ENCODE data around the gene MRGPRF. TPM values are rescaled to one million over a fixed set of nuclear protein-coding genes. Genes with fewer than 3 reads are reported as not detected.

The MRGPRF gene
- total and polyA plus RNA-seq, 10 donors = 2.2 to 21.2 (median 9.7) TPM

DNA sequence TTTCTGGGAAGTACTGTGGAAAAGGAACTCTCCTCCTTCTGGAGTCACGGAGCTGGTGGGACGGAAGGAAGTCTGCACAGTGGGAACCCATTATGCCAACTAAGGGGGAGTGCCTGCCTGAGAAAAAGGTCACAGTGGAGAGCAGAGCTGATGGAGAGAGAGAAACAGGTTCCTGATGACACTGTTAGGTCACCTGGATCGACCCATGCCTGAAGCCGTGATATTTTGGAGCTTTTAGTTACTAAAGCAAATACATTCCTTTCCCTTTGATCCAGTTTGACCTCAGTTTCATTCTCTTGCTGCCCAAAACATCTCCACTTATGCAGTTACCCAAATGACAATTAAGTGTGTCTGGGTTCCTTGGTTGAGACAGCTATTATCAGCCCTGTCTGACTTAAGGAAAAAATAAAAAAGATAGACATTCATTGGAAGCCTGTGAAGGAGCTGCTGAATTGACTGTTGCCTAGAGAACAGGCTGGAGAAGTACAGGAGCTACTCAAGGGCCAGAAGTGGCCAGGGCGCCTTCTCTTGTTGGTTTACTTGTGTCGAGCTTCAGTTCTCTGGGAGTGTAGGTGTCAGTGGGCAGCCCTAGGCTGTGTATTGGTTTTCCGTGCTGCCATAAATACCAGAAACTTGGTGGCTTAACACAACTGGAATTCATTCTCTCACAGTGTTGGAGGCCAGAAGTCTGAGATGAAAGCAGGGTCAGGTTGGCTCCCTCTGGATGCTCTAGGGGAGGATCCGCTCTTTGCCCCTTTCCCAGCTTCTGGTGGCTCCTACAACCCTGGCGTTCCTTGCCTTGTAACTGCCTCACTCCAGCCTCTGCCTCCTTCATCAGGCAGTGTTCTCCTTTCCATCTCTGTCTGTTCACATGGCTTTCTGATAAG, 45.9 kb downstream of the MRGPRF start:
- peaks cover 0 to 43% (median 0%) of the 10 kb centered on the region in 7 donors for H3K27me3 ChIP-seq (replicated peaks in 1 of 7)
- H3K36me3 ChIP-seq = no peaks in the 10 kb centered on the region
- H3K9me3 ChIP-seq = no peaks in the 10 kb centered on the region
- 86 to 94% (median 90%) methylated on average over 8 to 9 of the region's 9 CpGs for WGBS, 5 donors
- intact Hi-C loops (cut with DNase I; ENCODE audit: low total_unique reads) = no loop called here
- H3K4me1 ChIP-seq = peaks cover 0 to 7% (median 0%) of the 10 kb centered on the region in 6 donors
- no peak for TF ChIP-seq POLR2A (IDR thresholded peaks at IDR 0.05)
- TF ChIP-seq POLR2AphosphoS5 (IDR thresholded peaks at IDR 0.05) = no peak
- no peak for TF ChIP-seq CTCF (IDR thresholded peaks at IDR 0.05 in 8 of 11, conservative IDR thresholded peaks at IDR 0.05 in 3 of 11)
- no peak overlapping the region for H3K27ac ChIP-seq
- H3K4me3 ChIP-seq = no peak overlapping the region
- no peak for DNase-seq

DNA sequence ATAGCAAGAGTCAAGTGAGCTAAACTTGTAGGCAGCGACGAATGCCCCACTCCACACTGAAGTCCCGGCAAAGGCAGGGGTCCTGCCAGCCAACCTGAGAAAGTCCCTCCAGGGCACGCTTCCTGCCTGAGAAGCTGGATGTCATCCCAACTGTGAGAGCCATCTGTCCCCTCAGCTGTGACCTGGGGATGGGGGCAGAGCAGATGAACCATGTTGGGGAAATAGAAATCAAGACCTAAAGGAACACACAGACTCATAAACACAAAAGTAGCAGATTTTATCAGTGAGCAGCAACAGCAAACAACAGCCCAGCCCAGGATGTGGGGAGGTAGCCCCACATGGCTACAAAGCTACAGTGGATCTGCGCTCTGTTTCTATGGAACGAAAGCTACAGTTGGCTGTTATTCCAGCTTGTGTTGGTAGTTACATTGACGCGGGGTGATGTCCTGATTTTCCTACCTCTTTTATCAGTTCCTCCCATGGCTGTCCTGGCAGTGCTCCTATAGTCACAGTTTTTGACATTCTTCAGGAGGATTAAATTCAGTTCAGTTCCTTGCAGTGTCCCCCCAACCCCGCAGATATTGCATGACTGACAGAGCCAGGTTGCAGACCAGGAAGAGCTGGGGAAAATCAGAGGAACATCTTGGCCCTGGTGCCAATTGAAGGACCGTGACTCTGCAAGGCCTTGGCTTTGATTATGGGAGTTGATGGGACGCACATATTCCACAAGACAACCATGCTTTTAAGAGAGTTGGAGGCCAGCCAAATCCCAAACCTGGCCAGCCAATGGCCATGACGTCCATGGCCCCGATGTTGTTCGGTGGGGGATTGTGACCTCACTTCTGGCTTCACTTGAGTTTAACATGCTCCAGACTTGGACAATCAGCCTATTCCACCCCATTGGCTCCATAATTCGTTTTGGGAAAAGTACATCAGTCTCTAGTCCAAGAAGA, 46.9 kb downstream of the MRGPRF start:
- H3K36me3 ChIP-seq = no peaks in the 10 kb centered on the region
- H3K27me3 ChIP-seq (replicated peaks in 1 of 7) = peaks cover 0 to 36% (median 0%) of the 10 kb centered on the region in 7 donors
- H3K9me3 ChIP-seq = no peaks in the 10 kb centered on the region
- H3K27ac ChIP-seq = no peak overlapping the region
- no peak for TF ChIP-seq POLR2A (IDR thresholded peaks at IDR 0.05)
- no peak for TF ChIP-seq POLR2AphosphoS5 (IDR thresholded peaks at IDR 0.05)
- TF ChIP-seq CTCF (IDR thresholded peaks at IDR 0.05 in 8 of 11, conservative IDR thresholded peaks at IDR 0.05 in 3 of 11) = no peak
- DNase-seq = no peak
- 83 to 90% (median 88%) methylated on average over 15 of the region's 15 CpGs for WGBS, 5 donors
- intact Hi-C loops (cut with DNase I; ENCODE audit: low total_unique reads) = no loop called here
- H3K4me3 ChIP-seq = no peak overlapping the region
- H3K4me1 ChIP-seq = peaks cover 0 to 7% (median 0%) of the 10 kb centered on the region in 6 donors

- H3K27me3 ChIP-seq (replicated peaks in 1 of 7) = peaks cover 0 to 32% (median 0%) of the 10 kb centered on the region in 7 donors
- no peaks in the 10 kb centered on the region for H3K36me3 ChIP-seq
- H3K9me3 ChIP-seq = no peaks in the 10 kb centered on the region
- TF ChIP-seq POLR2AphosphoS5 (IDR thresholded peaks at IDR 0.05) = no peak
- no peak for TF ChIP-seq POLR2A (IDR thresholded peaks at IDR 0.05)
- no peak for TF ChIP-seq CTCF (IDR thresholded peaks at IDR 0.05 in 8 of 11, conservative IDR thresholded peaks at IDR 0.05 in 3 of 11)
- intact Hi-C loops (cut with DNase I; ENCODE audit: low total_unique reads) = no loop called here
- 79 to 94% (median 92%) methylated on average over 3 of the region's 3 CpGs for whole genome bisulfite sequencing, 5 donors
- H3K27ac ChIP-seq = no peak overlapping the region
- DNase-seq = no peak
- peaks cover 0 to 7% (median 0%) of the 10 kb centered on the region in 6 donors for H3K4me1 ChIP-seq
- H3K4me3 ChIP-seq = no peak overlapping the region
Measured at GRCh38 chr11:68963779-68964178, 49.3 kb downstream of the MRGPRF start.

Data from spleen (tissue), 11 donors.